Stimulated activated CD4-positive, alpha-beta T cell treated with anti-CD3 and anti-CD28 coated beads, TNF-alpha, amount 100 ng/mL, for 4 hours (primary cell): ENCODE data around the gene UBE2B.

Experiments used
- DNase-seq, 3 experiments: peaks; one replicate each; pipeline ENCODE4 v3.0.0-alpha.2; 2020; ENCODE audit warnings: low read depth in 3 of 3

UBE2B gene

GRCh38 chr5:134437340-134437846 lies 66.0 kb downstream of the UBE2B start:
- DNase-seq: no peak

GRCh38 chr5:134437847-134438581 lies 66.6 kb downstream of the UBE2B start:
- no peak for DNase-seq

- DNase-seq: no peak
These were observed 67.4 kb downstream of the UBE2B start for GRCh38 chr5:134438721-134439123.

GRCh38 chr5:134439210-134439654 lies 67.9 kb downstream of the UBE2B start:
- DNase-seq: no peak

GRCh38 chr5:134440201-134440755 lies 68.9 kb downstream of the UBE2B start:
- no peak for DNase-seq
